ENCODE results near the gene PPID. TPM values are rescaled to one million over a fixed set of nuclear protein-coding genes. Genes with fewer than 3 reads are reported as not detected.

Gene PPID
- total RNA-seq, 1 experiment from 2014 or later: 53.5 TPM

DNA sequence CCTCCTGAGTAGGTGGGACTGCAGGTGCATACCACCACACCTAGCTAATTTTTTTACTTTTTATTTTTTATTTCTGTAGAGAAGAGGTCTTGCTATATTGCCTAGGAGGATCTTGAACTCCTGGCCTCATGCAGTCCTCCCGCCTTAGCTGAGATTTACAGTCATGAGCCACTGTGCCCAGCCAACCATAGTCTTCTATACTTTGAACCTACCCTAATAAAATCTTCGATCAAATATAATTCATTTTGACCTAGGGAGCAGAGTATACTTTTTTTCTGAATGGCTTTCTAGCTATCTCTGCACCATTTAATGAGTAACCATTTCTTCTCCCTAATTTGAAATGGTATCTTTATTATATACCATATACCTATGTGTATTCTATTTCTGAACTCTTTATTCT, 44.4 kb downstream of the PPID start:
- TF ChIP-seq, protein P1, sequence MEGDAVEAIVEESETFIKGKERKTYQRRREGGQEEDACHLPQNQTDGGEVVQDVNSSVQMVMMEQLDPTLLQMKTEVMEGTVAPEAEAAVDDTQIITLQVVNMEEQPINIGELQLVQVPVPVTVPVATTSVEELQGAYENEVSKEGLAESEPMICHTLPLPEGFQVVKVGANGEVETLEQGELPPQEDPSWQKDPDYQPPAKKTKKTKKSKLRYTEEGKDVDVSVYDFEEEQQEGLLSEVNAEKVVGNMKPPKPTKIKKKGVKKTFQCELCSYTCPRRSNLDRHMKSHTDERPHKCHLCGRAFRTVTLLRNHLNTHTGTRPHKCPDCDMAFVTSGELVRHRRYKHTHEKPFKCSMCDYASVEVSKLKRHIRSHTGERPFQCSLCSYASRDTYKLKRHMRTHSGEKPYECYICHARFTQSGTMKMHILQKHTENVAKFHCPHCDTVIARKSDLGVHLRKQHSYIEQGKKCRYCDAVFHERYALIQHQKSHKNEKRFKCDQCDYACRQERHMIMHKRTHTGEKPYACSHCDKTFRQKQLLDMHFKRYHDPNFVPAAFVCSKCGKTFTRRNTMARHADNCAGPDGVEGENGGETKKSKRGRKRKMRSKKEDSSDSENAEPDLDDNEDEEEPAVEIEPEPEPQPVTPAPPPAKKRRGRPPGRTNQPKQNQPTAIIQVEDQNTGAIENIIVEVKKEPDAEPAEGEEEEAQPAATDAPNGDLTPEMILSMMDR (conservative IDR thresholded peaks at IDR 0.05): no peak
- H3K4ac ChIP-seq (ENCODE audit: low read depth, low read length): no peak overlapping the region
- no peak overlapping the region for H3K27ac ChIP-seq (ENCODE audit: insufficient read length, low read depth, low read length)
- H3K4me2 ChIP-seq (ENCODE audit: insufficient read depth, insufficient read length, low read length): no peak overlapping the region
- no peak overlapping the region for H3T11ph ChIP-seq (ENCODE audit: low read length)
- H3K27me3 ChIP-seq (ENCODE audit: insufficient read depth, low read length): no peaks in the 10 kb centered on the region
- no peak overlapping the region for H3K18ac ChIP-seq (ENCODE audit: insufficient read length, low read depth, low read length)
- no peak overlapping the region for H2BK12ac ChIP-seq (ENCODE audit: insufficient read length, low read depth, low read length)
- no peak for DNase-seq
- no peak overlapping the region for H4K91ac ChIP-seq (ENCODE audit: insufficient read length, low read depth, low read length)
- H3K79me2 ChIP-seq (ENCODE audit: insufficient read depth, low read length): no peaks in the 10 kb centered on the region
- no peak overlapping the region for H3K9ac ChIP-seq (ENCODE audit: extremely low read depth, insufficient read length, low read length)
- H2AK5ac ChIP-seq (ENCODE audit: insufficient read length, low read length): no peak overlapping the region
- no peak overlapping the region for H3K56ac ChIP-seq (ENCODE audit: insufficient read length, low read depth, low read length)
- Mint-ChIP-seq H3K27me3 (ENCODE audit: low read depth) (no peaks in the 10 kb centered on the region), H3K9me3 (no peaks in the 10 kb centered on the region), H3K4me1 (peaks cover 0 to 4% of the 10 kb centered on the region in 2 experiments; a peak in 3 of 4 replicates), H3K4me3 (no peak overlapping the region), H3K36me3 (ENCODE audit: insufficient read depth in 1 of 3, low read depth in 3 of 3) (no peaks in the 10 kb centered on the region), H3K27ac (no peak overlapping the region)
- H3K23me2 ChIP-seq (ENCODE audit: insufficient read length, low read depth, low read length, poor library complexity, severe bottlenecking): no peaks in the 10 kb centered on the region
- H2BK15ac ChIP-seq (ENCODE audit: low read depth, low read length): no peak overlapping the region
- no peak overlapping the region for H3K14ac ChIP-seq (ENCODE audit: insufficient read depth, low read length)
- no peaks in the 10 kb centered on the region for H3K79me1 ChIP-seq (ENCODE audit: insufficient read depth, low read depth, low read length, poor library complexity, severe bottlenecking)
- H2BK20ac ChIP-seq (ENCODE audit: low read depth, low read length, poor library complexity, severe bottlenecking): no peak overlapping the region
- no peak overlapping the region for H4K5ac ChIP-seq (ENCODE audit: insufficient read length, low read depth, low read length)
- WGBS (ENCODE audit: extremely low coverage, insufficient read length, low lambda C conversion rate): no CpG with 5 or more reads among the region's 2 CpGs
- H3K23ac ChIP-seq (ENCODE audit: insufficient read length, low read depth, low read length): no peak overlapping the region
- H4K20me1 ChIP-seq (ENCODE audit: control insufficient read depth, insufficient read depth, insufficient read length): no peaks in the 10 kb centered on the region
- no peak overlapping the region for H2BK5ac ChIP-seq (ENCODE audit: insufficient read length, low read length)
- no peak overlapping the region for H4K8ac ChIP-seq (replicated peaks; ENCODE audit: insufficient read length, low read depth, low read length)
- H3K9me3 ChIP-seq (ENCODE audit: control insufficient read depth, low read depth, low read length): no peaks in the 10 kb centered on the region
- H2AFZ ChIP-seq (ENCODE audit: low read length): no peak overlapping the region
- H2BK120ac ChIP-seq (ENCODE audit: low read depth, low read length, poor library complexity, severe bottlenecking): no peak overlapping the region
- H3K4me1 ChIP-seq (ENCODE audit: insufficient read depth, low read length): no peaks in the 10 kb centered on the region
